Mucosa of descending colon (tissue), 3 donors: ENCODE measurements around the gene GSE1. TPM values are rescaled to one million over a fixed set of nuclear protein-coding genes. Genes with fewer than 3 reads are reported as not detected.

Source experiments
- ATAC-seq: fragments of 200-7000 bp; cut with Tn5 transposase; one replicate; pipeline ENCODE4 v1.9.1; 2020; ENCODE audit warnings: mild to moderate bottlenecking, moderate library complexity
- DNase-seq, 3 donors: peaks; one replicate each; pipeline ENCODE4 v3.0.0-alpha.2; 2020
- H3K36me3 ChIP-seq: fragments of 200-600 bp; one replicate; pipeline ENCODE4 v1.8.0; 2021; ENCODE audit warnings: low read depth, mild to moderate bottlenecking
- H3K4me1 ChIP-seq: fragments of 200-600 bp; one replicate; pipeline ENCODE4 v1.8.0; 2021; ENCODE audit warnings: low read depth, mild to moderate bottlenecking
- H3K4me3 ChIP-seq: fragments of 200-600 bp; one replicate; pipeline ENCODE4 v1.8.0; 2021; ENCODE audit warnings: mild to moderate bottlenecking
- H3K9me3 ChIP-seq: fragments of 200-600 bp; one replicate; pipeline ENCODE4 v1.8.0; 2021; ENCODE audit warnings: mild to moderate bottlenecking
- CTCF ChIP-seq: fragments of 200-600 bp; IDR thresholded peaks from one replicate; pipeline ENCODE4 v1.8.0; 2022; ENCODE audit warnings: antibody characterized with exemption, mild to moderate bottlenecking
- intact Hi-C, 2 donors: fragments of 100-400 bp; cut with DNase I in 1 of 2; cut with micrococcal nuclease in 1 of 2; formaldehyde crosslinking; loops; one replicate each; pipeline versions ENCODE4 v1.11.0 to v1.11.1; 2022; cut with DNase I, micrococcal nuclease
- total RNA-seq, 3 donors: library from RNA; stranded (reverse); fragmentation: NEBNext Ultra II Directional in 2 of 3; extraction: Animal tissue kit (Norgen Biotek cat#: 25700) in 2 of 3; gene quantifications; one replicate each; pipeline versions ENCODE4 v1.2.1 to v1.2.4, GENCODE V29; 2021 to 2023
- donor health status: DM: no; HTN: no; CAD: no; lungs with moderate emphysema.
- donor health status: DM: no; HTN: no; CAD: no.
- donor health status: DM: no; HTN: yes; CAD: no.

The GSE1 gene
- total RNA-seq, 3 donors from 2014 or later: 107 to 122 (median 107) TPM

- peaks cover 79% of the 10 kb centered on the region for H3K4me1 ChIP-seq
- H3K9me3 ChIP-seq: no peaks in the 10 kb centered on the region
- no peaks in the 10 kb centered on the region for H3K36me3 ChIP-seq
- DNase-seq (no peak), ATAC-seq (no peak)
- no peak for TF ChIP-seq CTCF
- H3K4me3 ChIP-seq: no peak overlapping the region
- intact Hi-C loops: no loop called here
Measured at GRCh38 chr16:85571813-85572619, 41.1 kb upstream of the GSE1 start.

- Histone ChIP-seq H3K4me3 (no peak overlapping the region), H3K9me3 (no peaks in the 10 kb centered on the region), H3K36me3 (no peaks in the 10 kb centered on the region), H3K4me1 (peaks cover 78% of the 10 kb centered on the region)
- DNase-seq (no peak), ATAC-seq (no peak)
- intact Hi-C loops: no loop called here
- no peak for TF ChIP-seq CTCF
Measured at GRCh38 chr16:85573045-85573695, 40.0 kb upstream of the GSE1 start.

- no peaks in the 10 kb centered on the region for H3K9me3 ChIP-seq
- intact Hi-C loops: no loop called here
- no peak overlapping the region for H3K4me3 ChIP-seq
- H3K36me3 ChIP-seq: no peaks in the 10 kb centered on the region
- TF ChIP-seq CTCF: no peak
- H3K4me1 ChIP-seq: peaks cover 74% of the 10 kb centered on the region
- DNase-seq (peak in 1 of 3 donors; percentile 60), ATAC-seq (peak; percentile 9)
Measured at GRCh38 chr16:85573696-85574641, 39.2 kb upstream of the GSE1 start.

GRCh38 chr16:85574672-85575475 lies 38.2 kb upstream of the GSE1 start:
- Histone ChIP-seq H3K4me3 (no peak overlapping the region), H3K36me3 (no peaks in the 10 kb centered on the region), H3K9me3 (no peaks in the 10 kb centered on the region), H3K4me1 (peaks cover 70% of the 10 kb centered on the region)
- intact Hi-C loops: no loop called here
- DNase-seq: no peak
- no peak for TF ChIP-seq CTCF
- no peak for ATAC-seq

GRCh38 chr16:85575920-85576319 lies 37.2 kb upstream of the GSE1 start:
- Histone ChIP-seq H3K9me3 (no peaks in the 10 kb centered on the region), H3K36me3 (no peaks in the 10 kb centered on the region), H3K4me1 (peaks cover 63% of the 10 kb centered on the region), H3K4me3 (no peak overlapping the region)
- ATAC-seq (no peak), DNase-seq (no peak)
- no peak for TF ChIP-seq CTCF
- intact Hi-C loops: no loop called here
